ENCODE data around the gene UTP20. TPM values are rescaled to one million over a fixed set of nuclear protein-coding genes. Genes with fewer than 3 reads are reported as not detected.
"Not testable (repeated sequence)": the region's sequence is repeated elsewhere in the genome, so short reads cannot be mapped to it uniquely, and the experiment has no call there.

The UTP20 gene
- total RNA-seq, 2 donors from 2014 or later, result 7.5 to 8.8 TPM

DNA sequence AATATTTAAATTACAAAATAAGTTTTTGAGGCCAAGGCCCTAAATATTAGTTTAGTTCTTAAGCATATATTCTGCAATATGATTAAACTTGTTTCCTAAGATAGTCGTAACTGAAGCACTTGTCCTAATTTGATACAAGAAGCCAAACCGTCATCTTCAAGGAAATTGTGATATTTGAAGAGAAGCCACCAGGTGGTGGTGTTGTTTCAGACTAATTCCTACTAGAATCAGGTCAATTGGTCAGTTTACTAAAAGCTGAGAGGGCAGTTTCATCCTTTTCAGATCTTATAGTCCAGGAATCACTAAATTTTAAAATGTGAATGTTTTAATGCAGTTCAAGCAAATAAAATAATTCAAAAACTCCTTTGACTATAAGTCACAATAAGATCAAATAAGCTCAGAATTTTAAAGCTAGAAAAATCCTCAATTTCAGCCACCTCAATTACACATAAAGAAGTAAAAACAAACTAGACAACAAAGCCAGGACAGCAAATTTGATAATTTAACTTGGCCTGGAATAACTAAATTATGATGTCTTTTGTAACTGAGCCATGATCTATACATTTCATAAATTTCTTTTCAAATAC is 134.7 kb downstream of the UTP20 start:
- DNase-seq (no peak), ATAC-seq (no peak)
- intact Hi-C loops (cut with DNase I), result loop anchor here in 1 of 2 donors (5.0 to 10.0 kb wide), 2 partner anchors 340 to 418 kb away; partner anchors contain the start of gene GNPTAB

DNA sequence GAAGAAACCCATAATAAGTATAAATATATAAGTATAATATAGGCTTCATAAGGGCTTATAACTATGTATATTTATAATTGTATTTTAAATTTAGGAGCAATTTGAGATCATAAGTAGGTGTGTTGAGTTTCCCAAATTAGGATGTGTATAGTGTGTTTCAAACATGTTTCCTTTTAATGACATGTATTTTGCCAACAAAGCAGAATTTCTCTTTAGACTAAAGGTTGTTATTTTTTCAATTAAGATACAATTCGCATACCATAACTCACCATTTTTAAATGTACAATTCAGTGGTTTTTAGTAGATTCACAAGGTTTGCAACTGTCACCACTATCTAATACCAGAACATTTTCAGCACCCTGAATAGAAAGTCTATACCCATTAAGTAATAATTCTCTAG is 135.3 kb downstream of the UTP20 start:
- DNase-seq, result no peak
- intact Hi-C loops (cut with DNase I), result loop anchor here in 1 of 2 donors (10.0 kb wide), 1 partner anchor 340 kb away; no protein-coding TSS in a partner anchor
- no peak for ATAC-seq

DNA sequence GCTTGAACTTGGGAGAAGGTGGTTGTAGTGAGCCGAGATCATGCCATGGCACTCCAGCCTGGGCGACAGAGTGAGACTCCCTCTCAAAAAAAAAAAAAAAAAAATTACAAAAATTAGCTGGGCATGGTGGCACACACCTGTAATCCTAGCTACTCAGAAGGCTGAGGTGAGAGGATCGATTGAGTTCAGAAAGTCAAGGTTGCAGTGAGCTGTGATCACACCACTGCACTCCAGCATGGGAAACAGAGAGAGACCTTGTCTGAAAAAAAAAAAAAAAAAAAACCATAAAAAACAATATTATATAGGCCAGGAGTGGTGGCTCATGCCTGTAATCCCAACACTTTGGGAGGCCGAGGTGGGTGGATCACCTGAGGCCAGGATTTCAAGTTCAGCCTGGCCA is 142.2 kb downstream of the UTP20 start:
- intact Hi-C loops (cut with DNase I); DNase-seq: not testable (repeated sequence)

DNA sequence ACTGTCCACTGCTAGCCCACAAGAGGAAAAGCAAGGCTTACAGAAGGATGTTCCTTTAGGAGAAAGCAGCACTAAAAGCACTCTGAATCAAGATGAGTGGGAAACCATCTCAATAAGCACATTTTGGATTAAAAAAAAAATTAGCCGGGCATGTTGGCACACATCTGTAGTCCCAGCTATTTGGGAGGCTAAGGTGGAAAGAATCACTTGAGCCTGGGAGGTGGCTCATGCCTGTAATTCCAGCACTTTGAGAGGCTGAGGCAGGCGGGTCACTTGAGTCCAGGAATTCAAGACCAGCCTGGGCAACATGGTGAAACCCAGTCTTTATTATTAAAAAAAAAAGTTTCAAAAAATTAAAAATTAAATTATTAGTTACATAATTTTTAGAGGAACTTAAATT is 144.7 kb downstream of the UTP20 start:
- intact Hi-C loops (cut with DNase I), result no loop called here
- no peak for ATAC-seq

More for the DNA sequence above, 142.2 kb downstream of the UTP20 start:
- ATAC-seq, result not testable (repeated sequence)

DNA sequence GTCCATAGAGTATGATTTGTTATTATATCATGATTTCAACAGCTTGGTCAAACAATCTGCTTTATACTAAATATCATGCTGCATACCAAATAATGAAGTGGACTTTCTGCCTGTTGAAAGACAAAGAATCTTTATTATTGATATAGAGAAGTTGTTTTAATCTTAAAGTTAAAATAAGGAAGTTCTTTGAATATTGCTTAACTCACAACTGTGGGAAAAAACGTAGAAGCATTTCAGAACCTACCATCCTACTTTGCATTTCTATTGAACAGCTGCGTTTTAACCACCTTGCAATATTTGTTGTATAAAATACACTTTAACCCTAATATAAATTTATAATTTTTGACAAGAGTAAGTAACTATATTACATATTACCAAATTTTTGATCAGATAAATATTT is 150.6 kb downstream of the UTP20 start:
- intact Hi-C loops (cut with DNase I), result no loop called here
- ATAC-seq (no peak), DNase-seq (no peak)

More for the DNA sequence above, 144.7 kb downstream of the UTP20 start:
- DNase-seq, result no peak

DNA sequence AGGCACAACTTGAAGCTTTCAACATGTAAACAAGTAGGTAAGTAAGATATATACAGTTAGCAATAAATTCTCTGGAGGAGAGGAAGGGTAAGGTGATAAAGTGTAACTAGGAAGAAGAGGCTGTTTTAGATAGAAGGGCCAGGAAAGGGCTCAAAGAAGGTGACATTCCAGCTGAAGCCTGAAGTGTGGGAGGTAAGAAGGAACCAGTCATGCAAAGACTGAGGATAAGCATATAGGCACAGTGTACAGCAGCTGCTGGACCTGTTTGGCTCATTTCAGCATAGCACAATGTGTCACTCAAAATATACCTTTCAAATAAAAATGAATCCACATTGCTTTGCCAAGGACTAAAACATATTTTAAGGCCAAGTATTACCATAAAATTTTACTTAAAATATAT is 156.2 kb downstream of the UTP20 start:
- no peak for ATAC-seq
- DNase-seq, result no peak
- intact Hi-C loops (cut with DNase I), result no loop called here

Other genes starting within 250 kb of the UTP20 start
- not detected for gene SLC5A8, start 69.9 kb upstream of the UTP20 start, total RNA-seq
- 100 to 1,000 TPM; 110 to 116 TPM for gene ARL1, start 127.7 kb downstream of the UTP20 start, total RNA-seq
- gene SPIC, start 195.2 kb downstream of the UTP20 start, total RNA-seq, result not detected

All from left cardiac atrium (tissue), 4 donors.